K562 (cell line): ENCODE results near the gene SLFNL1. TPM values are rescaled to one million over a fixed set of nuclear protein-coding genes. Genes with fewer than 3 reads are reported as not detected.
A peak's percentile ranks its signal among the peaks of the same experiment; 100 is the strongest.

Source experiments
- ARID2 ChIP-seq: fragments of 450-650 bp; IDR thresholded peaks from 2 replicates; pipeline ENCODE4 v1.6.1; 2017; ENCODE audit warnings: antibody characterized with exemption, mild to moderate bottlenecking
- DNMT1 ChIP-seq: fragments of 450-650 bp; IDR thresholded peaks from 2 replicates; pipeline ENCODE4 v1.6.1; 2016; ENCODE audit warnings: antibody characterized with exemption, mild to moderate bottlenecking
- HDGF ChIP-seq: fragments of 450-650 bp; IDR thresholded peaks from 2 replicates; pipeline ENCODE4 v1.6.1; 2016
- HMG20A ChIP-seq: fragments of 450-650 bp; formaldehyde crosslinking; conservative IDR thresholded peaks from 2 replicates; pipeline ENCODE4 v1.4.0; 2020; ENCODE audit warnings: mild to moderate bottlenecking, mixed read lengths
- HMGN3 ChIP-seq: IDR thresholded peaks from 2 replicates; pipeline ENCODE4 v1.6.1; 2011; ENCODE audit warnings: borderline replicate concordance, low read depth, mild to moderate bottlenecking, mixed read lengths, low read length; ENCODE audit not compliant: insufficient read length; ENCODE audit errors: extremely low read depth
- LCOR ChIP-seq: sonication (generic); formaldehyde crosslinking; IDR thresholded peaks from 2 replicates; pipeline ENCODE4 v1.8.0; 2022; ENCODE audit warnings: mild to moderate bottlenecking, missing genetic modification reagents
- MEF2A ChIP-seq: IDR thresholded peaks from 2 replicates; pipeline ENCODE4 v1.6.1; 2011; ENCODE audit warnings: low read depth, mild to moderate bottlenecking, low read length, moderate library complexity; ENCODE audit not compliant: control insufficient read depth
- NCOA6 ChIP-seq: fragments of 450-650 bp; IDR thresholded peaks from 2 replicates; pipeline ENCODE4 v1.6.1; 2017; ENCODE audit warnings: mild to moderate bottlenecking
- PML ChIP-seq: IDR thresholded peaks from 2 replicates; pipeline ENCODE4 v1.6.1; 2012; ENCODE audit warnings: low read length, inconsistent platforms
- PRPF4 ChIP-seq: fragments of 200-400 bp; formaldehyde crosslinking; IDR thresholded peaks from one replicate; pipeline ENCODE4 v1.6.1; 2017; ENCODE audit warnings: low read length, low read depth, mild to moderate bottlenecking; ENCODE audit not compliant: insufficient read depth, poor library complexity, severe bottlenecking
- RBM17 ChIP-seq: fragments of 200-400 bp; formaldehyde crosslinking; IDR thresholded peaks from 2 replicates; pipeline ENCODE4 v1.6.1; 2017; ENCODE audit warnings: low read depth, mild to moderate bottlenecking, low read length, borderline replicate concordance
- TEAD1 ChIP-seq, 2 experiments: fragments of 450-650 bp in 1 of 2; sonication (generic) in 1 of 2; formaldehyde crosslinking; IDR thresholded peaks; 2 replicates each; pipeline versions ENCODE4 v1.4.0 to v1.8.0; 2020 to 2022; ENCODE audit warnings: mild to moderate bottlenecking in 2 of 2, missing genetic modification reagents in 1 of 2
- XRCC3 ChIP-seq: fragments of 450-650 bp; IDR thresholded peaks from 2 replicates; pipeline ENCODE4 v1.6.1; 2017; ENCODE audit warnings: mild to moderate bottlenecking, moderate library complexity
- ZFP91 ChIP-seq: sonication (generic); formaldehyde crosslinking; IDR thresholded peaks from 2 replicates; pipeline ENCODE4 v1.8.0; 2022; ENCODE audit warnings: mild to moderate bottlenecking, missing genetic modification reagents
- ZNF253 ChIP-seq: fragments of 250-450 bp; sonication (Bioruptor Pico); conservative IDR thresholded peaks from 2 replicates; pipeline ENCODE4 v1.6.1; 2021; ENCODE audit warnings: mild to moderate bottlenecking
- ZNF41 ChIP-seq: fragments of 250-450 bp; sonication (Bioruptor Pico); conservative IDR thresholded peaks from 2 replicates; pipeline ENCODE4 v1.4.0; 2020; ENCODE audit warnings: mild to moderate bottlenecking
- ZNF436 ChIP-seq: fragments of 250-450, 450-650 bp; sonication (Bioruptor Pico); formaldehyde crosslinking; IDR thresholded peaks from 2 replicates; pipeline ENCODE4 v1.7.0; 2020; ENCODE audit warnings: mild to moderate bottlenecking
- ZNF444 ChIP-seq: fragments of 250-450 bp; sonication (Bioruptor Pico); IDR thresholded peaks from 2 replicates; pipeline ENCODE4 v1.4.0; 2020; ENCODE audit warnings: mild to moderate bottlenecking, moderate library complexity
- ZNF785 ChIP-seq: fragments of 250-450 bp; sonication (Bioruptor Pico); IDR thresholded peaks from 2 replicates; pipeline ENCODE4 v1.4.0; 2020; ENCODE audit warnings: mild to moderate bottlenecking
- polyA plus RNA-seq, 8 experiments: library from polyadenylated mRNA; depleted of rRNA in 4 of 8; stranded (reverse) in 5 of 8; unstranded in 3 of 8; fragments of >200 nt; fragmentation: Nextera tagmentation in 2 of 8; fragmentation: Illumina TruSeq in 1 of 8; extraction: Ambion mirVana in 2 of 8; extraction: Trizol in 1 of 8; gene quantifications; 2 replicates each; pipeline versions ENCODE4 v1.2.1 to v1.2.3, GENCODE V29; 2011 to 2014; ENCODE audit warnings: inconsistent platforms in 1 of 8, missing spikeins in 1 of 8
- total RNA-seq, 7 experiments: library from RNA; depleted of rRNA in 6 of 7; stranded (reverse); fragments of >200 nt in 6 of 7; fragmentation: Illumina TruSeq in 2 of 7; extraction: Trizol in 2 of 7; gene quantifications; 2 replicates each; pipeline versions ENCODE4 v1.2.1 to v1.2.3, GENCODE V29; 2011 to 2021; ENCODE audit warnings: low replicate concordance in 1 of 7
- TF ChIP-seq, protein P1 (sequence below): IDR thresholded peaks from 2 replicates; pipeline ENCODE4 v1.6.1; 2011; ENCODE audit warnings: borderline replicate concordance, low read depth, mild to moderate bottlenecking, moderate library complexity, low read length; ENCODE audit not compliant: insufficient read depth, poor library complexity, severe bottlenecking
- TF ChIP-seq, protein P2 (sequence below), 2 experiments: fragments of 250-450 bp in 1 of 2; fragments of 450-650 bp in 1 of 2; sonication (Bioruptor Pico) in 1 of 2; IDR thresholded peaks; 2 replicates each; pipeline versions ENCODE4 v1.6.1 to v1.8.0; 2016 to 2021; ENCODE audit warnings: mild to moderate bottlenecking in 2 of 2, moderate library complexity in 2 of 2, missing compliant biosample characterization in 1 of 2, missing genetic modification characterization in 1 of 2
- TF ChIP-seq, protein P3 (sequence below): fragments of 250-450 bp; sonication (Bioruptor Pico); IDR thresholded peaks from 2 replicates; pipeline ENCODE4 v1.5.0; 2021
- TF ChIP-seq, protein P4 (sequence below), 2 experiments: fragments of 450-650 bp; conservative IDR thresholded peaks; 2 replicates each; pipeline ENCODE4 v1.6.1; 2017; ENCODE audit warnings: mild to moderate bottlenecking in 2 of 2, moderate library complexity in 2 of 2

Gene SLFNL1
- total and polyA plus RNA-seq, 9 of the 15 experiments (the other 6 are each of a cell fraction or from before 2014, with no cell fraction given) = 0.05 to 0.14 (median 0.06) TPM; not detected in 5

GRCh38 chr1:41003640-41004220, 17.8 kb downstream of the SLFNL1 start (continued):
- TF ChIP-seq, protein P1, sequence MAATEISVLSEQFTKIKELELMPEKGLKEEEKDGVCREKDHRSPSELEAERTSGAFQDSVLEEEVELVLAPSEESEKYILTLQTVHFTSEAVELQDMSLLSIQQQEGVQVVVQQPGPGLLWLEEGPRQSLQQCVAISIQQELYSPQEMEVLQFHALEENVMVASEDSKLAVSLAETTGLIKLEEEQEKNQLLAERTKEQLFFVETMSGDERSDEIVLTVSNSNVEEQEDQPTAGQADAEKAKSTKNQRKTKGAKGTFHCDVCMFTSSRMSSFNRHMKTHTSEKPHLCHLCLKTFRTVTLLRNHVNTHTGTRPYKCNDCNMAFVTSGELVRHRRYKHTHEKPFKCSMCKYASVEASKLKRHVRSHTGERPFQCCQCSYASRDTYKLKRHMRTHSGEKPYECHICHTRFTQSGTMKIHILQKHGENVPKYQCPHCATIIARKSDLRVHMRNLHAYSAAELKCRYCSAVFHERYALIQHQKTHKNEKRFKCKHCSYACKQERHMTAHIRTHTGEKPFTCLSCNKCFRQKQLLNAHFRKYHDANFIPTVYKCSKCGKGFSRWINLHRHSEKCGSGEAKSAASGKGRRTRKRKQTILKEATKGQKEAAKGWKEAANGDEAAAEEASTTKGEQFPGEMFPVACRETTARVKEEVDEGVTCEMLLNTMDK = peak; percentile 79
- TF ChIP-seq ARID2 = no peak
- TF ChIP-seq, protein P2, sequence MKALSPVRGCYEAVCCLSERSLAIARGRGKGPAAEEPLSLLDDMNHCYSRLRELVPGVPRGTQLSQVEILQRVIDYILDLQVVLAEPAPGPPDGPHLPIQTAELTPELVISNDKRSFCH (CRISPR knock-in tag; IDR thresholded peaks at IDR 0.05) = no peak
- TF ChIP-seq, protein P2 (tag; IDR thresholded peaks at IDR 0.05) = peak; percentile 83
- TF ChIP-seq ZFP91 = no peak
- no peak for TF ChIP-seq ZNF253 (CRISPR knock-in tag)
- TF ChIP-seq, protein P3, sequence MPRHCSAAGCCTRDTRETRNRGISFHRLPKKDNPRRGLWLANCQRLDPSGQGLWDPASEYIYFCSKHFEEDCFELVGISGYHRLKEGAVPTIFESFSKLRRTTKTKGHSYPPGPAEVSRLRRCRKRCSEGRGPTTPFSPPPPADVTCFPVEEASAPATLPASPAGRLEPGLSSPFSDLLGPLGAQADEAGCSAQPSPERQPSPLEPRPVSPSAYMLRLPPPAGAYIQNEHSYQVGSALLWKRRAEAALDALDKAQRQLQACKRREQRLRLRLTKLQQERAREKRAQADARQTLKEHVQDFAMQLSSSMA (CRISPR knock-in tag) = no peak
- no peak for TF ChIP-seq XRCC3
- no peak for TF ChIP-seq HDGF
- peak; percentile 83 to 89; a peak in 3 of 4 replicates for TF ChIP-seq TEAD1 (CRISPR knock-in tag; IDR thresholded peaks at IDR 0.05)
- no peak for TF ChIP-seq ZNF444
- TF ChIP-seq, protein P4, sequence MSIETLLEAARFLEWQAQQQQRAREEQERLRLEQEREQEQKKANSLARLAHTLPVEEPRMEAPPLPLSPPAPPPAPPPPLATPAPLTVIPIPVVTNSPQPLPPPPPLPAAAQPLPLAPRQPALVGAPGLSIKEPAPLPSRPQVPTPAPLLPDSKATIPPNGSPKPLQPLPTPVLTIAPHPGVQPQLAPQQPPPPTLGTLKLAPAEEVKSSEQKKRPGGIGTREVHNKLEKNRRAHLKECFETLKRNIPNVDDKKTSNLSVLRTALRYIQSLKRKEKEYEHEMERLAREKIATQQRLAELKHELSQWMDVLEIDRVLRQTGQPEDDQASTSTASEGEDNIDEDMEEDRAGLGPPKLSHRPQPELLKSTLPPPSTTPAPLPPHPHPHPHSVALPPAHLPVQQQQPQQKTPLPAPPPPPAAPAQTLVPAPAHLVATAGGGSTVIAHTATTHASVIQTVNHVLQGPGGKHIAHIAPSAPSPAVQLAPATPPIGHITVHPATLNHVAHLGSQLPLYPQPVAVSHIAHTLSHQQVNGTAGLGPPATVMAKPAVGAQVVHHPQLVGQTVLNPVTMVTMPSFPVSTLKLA (conservative IDR thresholded peaks at IDR 0.05) = peak; percentile 99 to 100
- no peak for TF ChIP-seq NCOA6
- no peak for TF ChIP-seq MEF2A
- peak; percentile 85 for TF ChIP-seq PML
- no peak for TF ChIP-seq PRPF4
- TF ChIP-seq HMGN3 = peak; percentile 91
- TF ChIP-seq RBM17 = no peak
- TF ChIP-seq ZNF436 (CRISPR knock-in tag) = no peak
- no peak for TF ChIP-seq DNMT1
- TF ChIP-seq LCOR = peak; percentile 97
- no peak; the same call in 1 of the 2 replicates for TF ChIP-seq ZNF41 (CRISPR knock-in tag)
- no peak for TF ChIP-seq ZNF785 (CRISPR knock-in tag)
- no peak for TF ChIP-seq HMG20A (CRISPR knock-in tag)
